CD14-positive monocyte (primary cell): ENCODE results near the gene CAB39L. TPM values are rescaled to one million over a fixed set of nuclear protein-coding genes. Genes with fewer than 3 reads are reported as not detected.
A peak's percentile ranks its signal among the peaks of the same experiment; 100 is the strongest.

Experiments used
- DNase-seq, 3 donors: peaks; one replicate each; pipeline ENCODE4 v3.0.0-alpha.2; 2011 to 2022
- H2AFZ ChIP-seq: 2 replicates; pipeline ENCODE4 v1.6.0; 2012; ENCODE audit warnings: mild to moderate bottlenecking, low read depth, low read length, inconsistent platforms; ENCODE audit not compliant: insufficient read depth, poor library complexity, severe bottlenecking
- H3K27ac ChIP-seq, 2 donors: 1 replicate in 1 of 2; 2 replicates in 1 of 2; pipeline ENCODE4 v1.5.1; 2012 to 2013; ENCODE audit warnings: low read length in 2 of 2, control low read depth in 1 of 2, inconsistent platforms in 1 of 2, low read depth in 1 of 2, mild to moderate bottlenecking in 1 of 2
- H3K27me3 ChIP-seq, 2 donors: one replicate each; pipeline versions ENCODE4 v1.6.0 to v1.6.1; 2011 to 2013; ENCODE audit warnings: low read length in 2 of 2; ENCODE audit not compliant: control insufficient read depth in 2 of 2, insufficient read depth in 2 of 2
- H3K36me3 ChIP-seq, 2 donors: replicated peaks in 1 of 2; 1 replicate in 1 of 2; 2 replicates in 1 of 2; pipeline versions ENCODE4 v1.5.1 to v1.6.1; 2012 to 2013; ENCODE audit warnings: low read length in 2 of 2, control low read depth in 1 of 2, inconsistent platforms in 1 of 2, mild to moderate bottlenecking in 1 of 2; ENCODE audit not compliant: insufficient read depth in 2 of 2, control insufficient read depth in 1 of 2
- H3K4me1 ChIP-seq, 2 donors: 1 replicate in 1 of 2; 2 replicates in 1 of 2; pipeline versions ENCODE4 v1.5.1 to v1.6.1; 2012 to 2013; ENCODE audit warnings: low read length in 2 of 2, control low read depth in 1 of 2, inconsistent platforms in 1 of 2, mild to moderate bottlenecking in 1 of 2, moderate library complexity in 1 of 2; ENCODE audit not compliant: insufficient read depth in 2 of 2, control insufficient read depth in 1 of 2
- H3K4me2 ChIP-seq: replicated peaks from 2 replicates; pipeline ENCODE3; 2012; ENCODE audit warnings: low read length, moderate library complexity, mild to moderate bottlenecking; ENCODE audit not compliant: poor library complexity, severe bottlenecking; ENCODE audit errors: extremely low read depth
- H3K4me3 ChIP-seq, 3 experiments: fragments of 200-600 bp in 1 of 3; sonication (generic) in 1 of 3; replicated peaks in 1 of 3; 1 replicate in 2 of 3; 2 replicates in 1 of 3; pipeline ENCODE4 v1.5.1; 2011 to 2013; ENCODE audit warnings: low read length in 3 of 3, mild to moderate bottlenecking in 3 of 3, control low read depth in 2 of 3, low read depth in 2 of 3, inconsistent platforms in 1 of 3, moderate library complexity in 1 of 3
- H3K79me2 ChIP-seq: 2 replicates; pipeline ENCODE4 v1.6.0; 2012; ENCODE audit warnings: mild to moderate bottlenecking, control low read depth, inconsistent platforms, low read length, moderate library complexity; ENCODE audit not compliant: insufficient read depth
- H3K9ac ChIP-seq: 2 replicates; pipeline ENCODE4 v1.6.0; 2017; ENCODE audit warnings: low read length, mild to moderate bottlenecking; ENCODE audit not compliant: insufficient read depth, poor library complexity, severe bottlenecking
- H3K9me3 ChIP-seq, 2 donors: replicated peaks in 1 of 2; 1 replicate in 1 of 2; 2 replicates in 1 of 2; pipeline versions ENCODE4 v1.5.1 to v1.6.1; 2012 to 2013; ENCODE audit warnings: low read length in 2 of 2, control low read depth in 1 of 2; ENCODE audit not compliant: control insufficient read depth in 1 of 2, insufficient read depth in 1 of 2
- H4K20me1 ChIP-seq: 2 replicates; pipeline ENCODE4 v1.6.0; 2012; ENCODE audit warnings: mild to moderate bottlenecking, low read length, control low read depth, moderate library complexity; ENCODE audit not compliant: insufficient read depth
- H3K27ac Mint-ChIP-seq, 7 donors: one replicate each; pipeline ENCODE4 v1.8.0; 2020; ENCODE audit warnings: mild to moderate bottlenecking in 7 of 7, mixed read lengths in 7 of 7, moderate library complexity in 6 of 7, inconsistent platforms in 2 of 7
- H3K27me3 Mint-ChIP-seq, 3 donors: one replicate each; pipeline ENCODE4 v1.8.0; 2021 to 2022; ENCODE audit warnings: low read depth in 3 of 3, mild to moderate bottlenecking in 3 of 3, mixed read lengths in 3 of 3, moderate library complexity in 3 of 3, inconsistent platforms in 1 of 3
- H3K36me3 Mint-ChIP-seq, 2 donors: one replicate each; pipeline ENCODE4 v1.8.0; 2020; ENCODE audit warnings: mixed read lengths in 2 of 2, inconsistent platforms in 1 of 2, mild to moderate bottlenecking in 1 of 2
- H3K4me1 Mint-ChIP-seq: one replicate; pipeline ENCODE4 v1.8.0; 2020; ENCODE audit warnings: mild to moderate bottlenecking, mixed read lengths
- H3K4me3 Mint-ChIP-seq, 2 donors: one replicate each; pipeline ENCODE4 v1.8.0; 2020; ENCODE audit warnings: mild to moderate bottlenecking in 2 of 2, mixed read lengths in 2 of 2, moderate library complexity in 1 of 2
- H3K9me3 Mint-ChIP-seq, 7 donors: one replicate each; pipeline ENCODE4 v1.8.0; 2020 to 2022; ENCODE audit warnings: mixed read lengths in 7 of 7, mild to moderate bottlenecking in 6 of 7, moderate library complexity in 6 of 7, inconsistent platforms in 2 of 7
- CTCF ChIP-seq: fragments of 200-600 bp; IDR thresholded peaks from one replicate; pipeline ENCODE4 v1.8.0; 2022; ENCODE audit warnings: antibody characterized with exemption, mild to moderate bottlenecking
- WGBS: methylation state at CpG from one replicate; pipeline ENCODE4 v1.1.5; 2013; ENCODE audit warnings: missing lambda C conversion rate; ENCODE audit not compliant: insufficient coverage; 5-methylcytosine and 5-hydroxymethylcytosine counted together
- intact Hi-C, 2 donors: fragments of 100-400 bp; cut with micrococcal nuclease; formaldehyde crosslinking; loops; one replicate each; pipeline versions ENCODE4 v1.15.0 to v1.15.1; 2023
- polyA plus RNA-seq, 3 donors: library from polyadenylated mRNA; depleted of rRNA in 1 of 3; unstranded in 2 of 3; stranded (reverse) in 1 of 3; fragments of 300-500 nt in 2 of 3; fragments of >200 nt in 1 of 3; fragmentation: Illumina TruSeq in 2 of 3; gene quantifications; 1 replicate in 2 of 3; 2 replicates in 1 of 3; pipeline ENCODE4 v1.2.3, GENCODE V29; 2012 to 2021

The CAB39L gene
- polyA plus RNA-seq, 3 donors, result 1.9 to 5.1 (median 2.7) TPM

GRCh38 chr13:49265822-49266221 is 178.0 kb downstream of the CAB39L start:
- TF ChIP-seq CTCF, result no peak
- 6% methylated on average over 2 of the region's 2 CpGs for WGBS
- Mint-ChIP-seq H3K27ac (peak overlapping the region in 1 of 7 donors; percentile 63), H3K36me3 (peaks cover 46 to 53% of the 10 kb centered on the region in 2 donors), H3K4me1 (no peaks in the 10 kb centered on the region), H3K9me3 (no peaks in the 10 kb centered on the region), H3K27me3 (no peaks in the 10 kb centered on the region), H3K4me3 (no peak overlapping the region)
- Histone ChIP-seq H2AFZ (no peak overlapping the region), H3K9me3 (no peaks in the 10 kb centered on the region), H3K36me3 (peaks cover 39 to 71% of the 10 kb centered on the region in 2 donors), H3K79me2 (no peaks in the 10 kb centered on the region), H3K27ac (no peak overlapping the region), H3K9ac (no peak overlapping the region), H3K27me3 (no peaks in the 10 kb centered on the region), H3K4me2 (no peak overlapping the region), H3K4me1 (no peaks in the 10 kb centered on the region), H4K20me1 (no peaks in the 10 kb centered on the region), H3K4me3 (no peak overlapping the region)
- intact Hi-C loops, result no loop called here
- no peak for DNase-seq

- TF ChIP-seq CTCF, result no peak
- intact Hi-C loops, result no loop called here
- no peak overlapping the region for H3K27ac ChIP-seq
- H3K79me2 ChIP-seq, result no peaks in the 10 kb centered on the region
- 98% methylated on average over 5 of the region's 6 CpGs for WGBS
- H4K20me1 ChIP-seq, result no peaks in the 10 kb centered on the region
- H2AFZ ChIP-seq, result no peak overlapping the region
- H3K9ac ChIP-seq, result no peak overlapping the region
- Mint-ChIP-seq H3K36me3 (peaks cover 49 to 50% of the 10 kb centered on the region in 2 donors), H3K27me3 (no peaks in the 10 kb centered on the region), H3K4me3 (no peak overlapping the region), H3K27ac (no peak overlapping the region), H3K4me1 (peaks cover 5% of the 10 kb centered on the region), H3K9me3 (no peaks in the 10 kb centered on the region)
- no peak overlapping the region for H3K4me3 ChIP-seq
- no peaks in the 10 kb centered on the region for H3K9me3 ChIP-seq
- H3K4me2 ChIP-seq, result no peak overlapping the region
- no peak for DNase-seq
- H3K27me3 ChIP-seq, result no peaks in the 10 kb centered on the region
- peaks cover 46 to 66% of the 10 kb centered on the region in 2 donors for H3K36me3 ChIP-seq
- peaks cover 6% of the 10 kb centered on the region in 2 donors for H3K4me1 ChIP-seq
Measured at GRCh38 chr13:49262634-49263033, 181.2 kb downstream of the CAB39L start.
